ENCODE results near the gene GALNTL6.
"Not testable (repeated sequence)": the region's sequence is repeated elsewhere in the genome, so short reads cannot be mapped to it uniquely, and the experiment has no call there.

Gene GALNTL6

GRCh38 chr4:173039617-173040577, 1226.7 kb downstream of the GALNTL6 start:
- no peaks in the 10 kb centered on the region for H3K36me3 Mint-ChIP-seq (ENCODE audit: low read depth)
- H3K4me1 Mint-ChIP-seq, result no peaks in the 10 kb centered on the region
- ATAC-seq, result peak; percentile 40
- no peaks in the 10 kb centered on the region for H3K9me3 Mint-ChIP-seq
- H3K27me3 Mint-ChIP-seq, result peaks cover 15% of the 10 kb centered on the region
- H3K4me3 Mint-ChIP-seq, result no peak overlapping the region
- no peak for DNase-seq
- no peak overlapping the region for H3K27ac Mint-ChIP-seq

GRCh38 chr4:173041482-173041881, 1228.3 kb downstream of the GALNTL6 start:
- H3K27ac Mint-ChIP-seq, result no peak overlapping the region
- no peaks in the 10 kb centered on the region for H3K4me1 Mint-ChIP-seq
- no peak for DNase-seq
- no peak for ATAC-seq
- H3K27me3 Mint-ChIP-seq, result peaks cover 15% of the 10 kb centered on the region
- no peak overlapping the region for H3K4me3 Mint-ChIP-seq
- H3K9me3 Mint-ChIP-seq, result no peaks in the 10 kb centered on the region
- no peaks in the 10 kb centered on the region for H3K36me3 Mint-ChIP-seq (ENCODE audit: low read depth)

GRCh38 chr4:173042139-173042538, 1228.9 kb downstream of the GALNTL6 start:
- not testable (repeated sequence) for DNase-seq; H3K4me1 Mint-ChIP-seq; H3K4me3 Mint-ChIP-seq; H3K27ac Mint-ChIP-seq; H3K36me3 Mint-ChIP-seq (ENCODE audit: low read depth); ATAC-seq; H3K9me3 Mint-ChIP-seq
- peaks cover 15% of the 10 kb centered on the region for H3K27me3 Mint-ChIP-seq

DNA sequence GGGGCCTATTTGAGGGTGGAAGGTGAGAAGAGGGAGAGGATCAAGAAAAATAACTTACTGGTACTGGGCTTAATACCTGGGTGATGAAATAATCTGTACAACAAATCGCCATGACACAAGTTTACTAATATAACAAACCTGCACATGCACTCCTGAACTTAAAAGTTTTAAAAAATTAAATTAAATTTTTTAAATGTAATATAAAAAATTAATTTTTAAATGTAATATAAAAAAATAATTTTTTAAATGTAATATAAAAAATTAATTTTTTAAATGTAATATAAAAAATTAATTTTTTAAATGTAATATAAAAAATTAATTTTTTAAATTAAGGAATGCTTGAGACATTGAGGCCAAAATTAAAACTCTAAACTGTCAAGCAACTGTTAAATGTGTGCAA, 1231.1 kb downstream of the GALNTL6 start:
- Mint-ChIP-seq H3K4me1 (no peaks in the 10 kb centered on the region), H3K36me3 (ENCODE audit: low read depth) (no peaks in the 10 kb centered on the region), H3K27ac (no peak overlapping the region), H3K4me3 (no peak overlapping the region), H3K27me3 (peaks cover 15% of the 10 kb centered on the region), H3K9me3 (no peaks in the 10 kb centered on the region)
- no peak for DNase-seq
- ATAC-seq, result no peak

GRCh38 chr4:173045571-173045970, 1232.4 kb downstream of the GALNTL6 start:
- H3K27ac Mint-ChIP-seq, result no peak overlapping the region
- no peak overlapping the region for H3K4me3 Mint-ChIP-seq
- no peaks in the 10 kb centered on the region for H3K36me3 Mint-ChIP-seq (ENCODE audit: low read depth)
- H3K9me3 Mint-ChIP-seq, result no peaks in the 10 kb centered on the region
- H3K4me1 Mint-ChIP-seq, result no peaks in the 10 kb centered on the region
- DNase-seq (no peak), ATAC-seq (no peak)
- H3K27me3 Mint-ChIP-seq, result peaks cover 15% of the 10 kb centered on the region

DNA sequence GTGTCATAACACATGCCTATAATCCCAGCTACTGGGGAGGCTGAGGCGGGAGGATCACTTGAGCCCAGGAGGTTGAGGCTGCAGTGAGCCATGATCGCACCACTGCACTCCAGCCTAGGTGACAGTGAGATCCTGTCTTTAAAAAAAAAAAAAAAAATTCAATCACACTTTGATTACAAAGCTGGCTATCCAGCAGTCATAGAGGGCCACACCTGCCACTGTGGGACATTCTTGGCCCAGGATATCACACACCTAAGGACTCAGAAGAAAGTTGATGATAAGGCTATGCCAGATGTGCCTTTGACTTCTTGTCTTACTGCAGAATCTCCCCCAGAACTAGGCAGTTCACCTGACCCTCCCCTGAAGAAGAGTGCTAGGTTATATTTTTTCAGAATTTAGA, 1232.9 kb downstream of the GALNTL6 start:
- H3K4me1 Mint-ChIP-seq, result no peaks in the 10 kb centered on the region
- H3K36me3 Mint-ChIP-seq (ENCODE audit: low read depth), result no peaks in the 10 kb centered on the region
- no peak for DNase-seq
- no peak overlapping the region for H3K27ac Mint-ChIP-seq
- no peak for ATAC-seq
- H3K4me3 Mint-ChIP-seq, result no peak overlapping the region
- no peaks in the 10 kb centered on the region for H3K9me3 Mint-ChIP-seq
- peaks cover 11% of the 10 kb centered on the region for H3K27me3 Mint-ChIP-seq

DNA sequence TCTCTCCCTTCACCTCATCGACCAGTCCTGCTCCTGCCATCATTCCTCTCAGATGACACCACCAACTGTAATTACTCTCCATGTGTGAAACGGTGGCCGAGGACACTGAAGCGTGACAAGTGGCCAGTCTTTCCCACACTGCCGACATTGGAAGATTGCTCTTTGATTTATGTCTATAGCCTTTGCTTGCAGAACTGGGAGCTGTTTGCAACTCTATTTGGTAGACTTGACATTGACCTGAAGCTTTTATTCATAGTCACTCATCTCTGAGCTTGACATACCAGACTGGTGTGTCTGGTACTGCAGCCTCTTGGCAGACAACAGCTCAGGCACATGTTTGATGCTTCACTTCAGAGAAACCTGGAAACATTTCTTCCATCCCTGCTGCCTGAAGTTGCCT, 1233.6 kb downstream of the GALNTL6 start:
- H3K36me3 Mint-ChIP-seq (ENCODE audit: low read depth), result no peaks in the 10 kb centered on the region
- no peaks in the 10 kb centered on the region for H3K9me3 Mint-ChIP-seq
- no peak overlapping the region for H3K27ac Mint-ChIP-seq
- no peak overlapping the region for H3K4me3 Mint-ChIP-seq
- ATAC-seq, result no peak
- no peaks in the 10 kb centered on the region for H3K4me1 Mint-ChIP-seq
- H3K27me3 Mint-ChIP-seq, result peaks cover 10% of the 10 kb centered on the region
- DNase-seq, result no peak

GRCh38 chr4:173051232-173051631, 1238.0 kb downstream of the GALNTL6 start:
- no peak overlapping the region for H3K27ac Mint-ChIP-seq
- no peaks in the 10 kb centered on the region for H3K4me1 Mint-ChIP-seq
- H3K27me3 Mint-ChIP-seq, result no peaks in the 10 kb centered on the region
- DNase-seq (no peak), ATAC-seq (no peak)
- H3K9me3 Mint-ChIP-seq, result no peaks in the 10 kb centered on the region
- no peaks in the 10 kb centered on the region for H3K36me3 Mint-ChIP-seq (ENCODE audit: low read depth)
- no peak overlapping the region for H3K4me3 Mint-ChIP-seq

GRCh38 chr4:173051716-173052115, 1238.5 kb downstream of the GALNTL6 start:
- Mint-ChIP-seq H3K27ac (no peak overlapping the region), H3K9me3 (no peaks in the 10 kb centered on the region), H3K4me3 (no peak overlapping the region), H3K36me3 (ENCODE audit: low read depth) (no peaks in the 10 kb centered on the region), H3K4me1 (no peaks in the 10 kb centered on the region), H3K27me3 (no peaks in the 10 kb centered on the region)
- no peak for DNase-seq
- ATAC-seq, result no peak

- ATAC-seq, result no peak
- Mint-ChIP-seq H3K27ac (no peak overlapping the region), H3K9me3 (no peaks in the 10 kb centered on the region), H3K4me3 (no peak overlapping the region), H3K36me3 (ENCODE audit: low read depth) (no peaks in the 10 kb centered on the region), H3K27me3 (no peaks in the 10 kb centered on the region), H3K4me1 (no peaks in the 10 kb centered on the region)
- no peak for DNase-seq
Measured at GRCh38 chr4:173052439-173052838, 1239.2 kb downstream of the GALNTL6 start.

DNA sequence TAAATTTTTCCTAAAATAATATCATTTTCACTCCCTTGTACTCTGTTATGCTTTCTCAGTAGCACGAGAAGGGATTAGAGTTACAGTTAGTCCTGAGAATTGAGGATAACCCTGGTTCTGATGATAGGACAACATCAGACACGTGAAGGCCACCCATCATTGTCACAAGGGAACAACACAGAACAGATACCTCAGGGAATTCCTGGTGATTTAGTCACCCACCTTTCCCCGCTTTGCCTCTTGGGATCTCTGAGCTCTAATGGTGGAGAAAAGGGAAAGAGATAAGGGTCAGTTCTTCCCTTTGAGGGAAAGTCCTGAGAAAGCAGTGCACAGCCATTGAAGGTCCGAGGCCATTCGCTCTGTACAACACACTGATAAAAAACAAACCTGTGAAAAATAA, 1243.1 kb downstream of the GALNTL6 start:
- H3K27ac Mint-ChIP-seq, result no peak overlapping the region
- H3K27me3 Mint-ChIP-seq, result no peaks in the 10 kb centered on the region
- no peaks in the 10 kb centered on the region for H3K4me1 Mint-ChIP-seq
- DNase-seq (no peak), ATAC-seq (no peak)
- no peaks in the 10 kb centered on the region for H3K36me3 Mint-ChIP-seq (ENCODE audit: low read depth)
- H3K4me3 Mint-ChIP-seq, result no peak overlapping the region
- H3K9me3 Mint-ChIP-seq, result no peaks in the 10 kb centered on the region

- Mint-ChIP-seq H3K4me1 (no peaks in the 10 kb centered on the region), H3K27ac (no peak overlapping the region), H3K9me3 (no peaks in the 10 kb centered on the region), H3K27me3 (no peaks in the 10 kb centered on the region), H3K4me3 (no peak overlapping the region), H3K36me3 (ENCODE audit: low read depth) (no peaks in the 10 kb centered on the region)
- ATAC-seq (no peak), DNase-seq (no peak)
Measured at GRCh38 chr4:173056710-173057109, 1243.5 kb downstream of the GALNTL6 start.

DNA sequence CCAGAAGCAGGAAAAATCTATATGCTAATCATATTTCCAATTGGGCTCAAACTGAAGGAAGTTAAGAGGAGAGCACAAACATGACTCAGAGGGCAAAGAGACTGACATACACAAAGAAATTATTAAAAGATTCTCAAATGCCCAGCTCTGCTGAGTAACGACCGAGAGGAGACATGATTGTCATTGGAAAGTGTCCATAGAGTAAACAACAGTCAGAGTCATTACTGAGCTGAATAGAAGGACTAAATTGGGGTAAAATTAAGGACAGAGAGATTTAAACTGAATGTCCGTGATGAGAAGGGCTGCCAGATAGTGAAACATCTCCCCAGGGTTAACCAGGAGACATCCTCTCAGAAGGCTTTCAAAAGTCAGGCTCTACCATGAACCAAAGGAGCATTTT, 1244.2 kb downstream of the GALNTL6 start:
- Mint-ChIP-seq H3K36me3 (ENCODE audit: low read depth) (no peaks in the 10 kb centered on the region), H3K4me1 (no peaks in the 10 kb centered on the region), H3K27me3 (no peaks in the 10 kb centered on the region), H3K27ac (no peak overlapping the region), H3K9me3 (no peaks in the 10 kb centered on the region), H3K4me3 (no peak overlapping the region)
- DNase-seq (no peak), ATAC-seq (no peak)

- Mint-ChIP-seq H3K4me1 (no peaks in the 10 kb centered on the region), H3K4me3 (no peak overlapping the region), H3K36me3 (ENCODE audit: low read depth) (no peaks in the 10 kb centered on the region), H3K27me3 (no peaks in the 10 kb centered on the region), H3K9me3 (no peaks in the 10 kb centered on the region), H3K27ac (no peak overlapping the region)
- no peak for ATAC-seq
- DNase-seq, result no peak
Measured at GRCh38 chr4:173057901-173058300, 1244.7 kb downstream of the GALNTL6 start.

DNA sequence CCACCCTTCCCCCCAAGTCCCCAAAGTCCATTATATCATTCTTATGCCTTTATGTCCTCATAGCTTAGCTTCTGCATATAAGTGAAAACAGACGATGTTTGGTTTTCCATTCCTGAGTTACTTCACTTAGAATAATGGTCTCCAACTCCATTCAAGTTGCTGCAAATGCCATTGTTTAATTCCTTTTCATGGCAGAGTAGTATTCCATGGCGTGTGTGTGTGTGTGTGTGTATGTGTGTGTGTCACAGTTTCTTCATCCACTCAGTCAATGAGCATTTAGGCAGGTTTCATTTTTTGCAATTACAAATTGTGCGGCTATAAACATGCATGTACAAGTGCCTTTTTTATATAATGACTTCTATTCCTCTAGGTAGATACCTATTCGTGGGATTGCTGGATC, 1248.0 kb downstream of the GALNTL6 start:
- DNase-seq (no peak), ATAC-seq (no peak)
- no peak overlapping the region for H3K27ac Mint-ChIP-seq
- no peaks in the 10 kb centered on the region for H3K27me3 Mint-ChIP-seq
- no peaks in the 10 kb centered on the region for H3K36me3 Mint-ChIP-seq (ENCODE audit: low read depth)
- H3K9me3 Mint-ChIP-seq, result peaks cover 26% of the 10 kb centered on the region
- H3K4me3 Mint-ChIP-seq, result no peak overlapping the region
- H3K4me1 Mint-ChIP-seq, result no peaks in the 10 kb centered on the region
